HG03108 (cell line): ENCODE measurements around the gene BMPER.

Experiments
- ATAC-seq: cut with Tn5 transposase; IDR thresholded peaks from one replicate; pipeline ENCODE4 v1.9.1; 2021; ENCODE audit warnings: moderate library complexity; ENCODE audit not compliant: unreplicated experiment

The BMPER gene

DNA sequence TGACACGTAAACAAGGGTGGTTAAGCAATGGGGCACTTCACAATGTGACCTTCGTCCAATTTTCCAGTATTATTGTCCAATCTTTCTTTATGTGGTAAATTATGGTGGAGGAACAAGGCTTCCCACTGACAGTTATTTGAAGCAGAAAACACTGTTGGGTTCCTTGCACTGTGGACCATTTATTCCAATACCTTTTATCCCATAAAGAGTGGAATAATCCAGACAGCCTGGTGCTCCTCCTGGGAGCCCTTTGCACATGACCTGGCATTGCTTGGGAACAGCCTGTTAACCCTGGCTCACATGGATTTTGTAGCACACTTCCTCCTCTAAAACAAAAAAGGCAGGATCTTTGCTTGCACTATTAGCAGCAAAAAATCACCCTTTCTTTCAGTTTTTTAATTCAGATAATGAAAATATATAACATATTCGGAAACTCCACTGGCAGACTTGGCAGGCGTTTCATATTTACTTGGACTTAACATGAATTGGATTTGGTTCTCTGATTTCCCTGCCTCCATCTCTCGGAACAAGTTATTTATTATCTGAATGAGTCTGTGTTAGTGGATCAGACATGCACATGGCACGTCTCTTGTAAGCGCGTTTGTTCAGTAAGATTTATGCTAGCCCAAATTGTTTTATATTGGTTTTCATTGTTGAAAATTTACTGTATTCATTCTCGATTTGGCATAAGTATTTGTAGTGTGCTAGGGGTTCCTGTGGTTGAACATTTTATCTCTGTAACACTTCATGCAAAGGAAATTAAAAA lies 59.3 kb downstream of the BMPER start:
- ATAC-seq: no peak

DNA sequence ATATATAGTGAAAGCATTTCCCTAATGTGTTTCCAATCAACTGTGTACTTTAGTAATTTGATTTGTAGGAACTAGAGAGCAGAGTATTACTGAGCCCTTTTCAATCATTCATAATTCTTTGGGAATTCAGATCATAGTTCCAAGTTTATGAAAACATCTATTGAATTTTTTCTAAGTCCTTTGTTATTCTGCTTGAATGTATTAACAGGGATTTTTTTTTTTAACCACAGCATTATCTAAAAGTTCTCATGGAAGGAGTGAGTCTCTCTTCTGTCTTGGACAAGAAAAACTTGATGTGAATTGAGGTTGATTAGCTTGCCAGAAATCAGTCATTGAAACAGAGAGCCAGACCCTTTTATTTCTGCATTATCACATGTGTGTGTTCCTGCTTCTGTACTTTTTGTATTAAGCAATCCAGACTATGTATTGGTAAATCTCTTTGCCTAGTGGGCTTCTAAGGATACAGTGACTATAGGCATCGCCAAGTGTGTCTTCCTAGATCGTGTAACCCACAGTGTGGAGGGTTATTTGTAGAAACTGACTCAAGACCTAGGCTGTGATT lies 59.9 kb downstream of the BMPER start:
- no peak for ATAC-seq

DNA sequence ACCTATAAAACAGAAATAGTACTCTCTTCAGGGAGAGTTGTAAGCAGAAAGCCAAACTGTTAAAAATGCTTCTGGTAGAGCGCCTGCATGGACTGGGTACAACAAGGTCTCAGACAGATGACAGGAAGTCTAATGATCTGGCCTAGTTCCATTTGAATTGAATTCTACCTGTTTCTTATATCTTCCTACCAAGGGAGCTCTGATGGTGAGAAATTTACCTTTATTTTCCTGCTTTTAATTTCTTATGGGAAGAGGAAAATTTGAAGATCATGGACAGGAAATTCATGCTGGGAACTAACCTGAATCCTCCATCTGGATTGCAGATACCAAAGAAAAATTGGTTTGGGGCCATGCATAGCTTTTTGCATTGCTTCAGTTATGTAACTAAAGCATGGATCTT lies 63.3 kb downstream of the BMPER start:
- ATAC-seq: no peak

DNA sequence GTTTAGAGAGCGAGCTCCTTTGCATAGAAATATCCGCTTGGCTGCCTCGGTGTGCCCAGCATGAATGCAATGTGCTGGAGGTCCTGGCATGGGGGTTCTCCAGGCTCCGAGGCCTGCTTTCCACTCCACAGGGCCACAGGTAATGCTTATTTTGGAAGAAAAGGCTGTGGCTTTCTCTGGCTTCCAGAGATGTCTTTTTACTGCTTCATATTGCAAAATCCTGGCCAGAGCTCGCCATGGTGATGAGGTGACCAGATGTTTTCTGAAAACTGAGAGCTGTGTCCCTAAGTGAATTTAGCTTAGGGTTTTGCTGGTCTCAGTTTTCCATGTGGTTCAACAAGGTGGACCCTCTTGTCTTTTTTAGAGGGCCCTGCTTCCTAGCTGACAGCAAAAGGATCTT lies 65.2 kb downstream of the BMPER start:
- ATAC-seq: no peak

DNA sequence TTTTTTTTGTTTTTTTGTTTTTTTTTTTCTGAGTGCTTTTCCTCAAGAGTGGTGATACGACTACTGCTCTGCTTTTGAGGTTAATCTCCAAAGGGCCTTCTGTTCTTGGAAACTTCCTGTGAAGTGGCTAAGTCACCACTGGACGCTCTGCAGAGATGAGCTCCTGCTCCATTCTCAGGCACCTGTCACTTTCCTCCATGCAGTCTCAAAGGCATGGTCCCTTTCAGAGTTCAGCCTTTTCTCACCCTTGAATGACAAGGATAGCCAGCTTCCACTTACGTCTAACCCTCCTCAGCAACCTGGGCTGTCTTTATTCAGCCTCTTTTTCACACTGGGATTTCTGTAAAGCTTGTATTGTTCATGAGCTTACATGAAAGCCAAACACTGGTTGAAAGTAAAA lies 65.8 kb downstream of the BMPER start:
- ATAC-seq: no peak

DNA sequence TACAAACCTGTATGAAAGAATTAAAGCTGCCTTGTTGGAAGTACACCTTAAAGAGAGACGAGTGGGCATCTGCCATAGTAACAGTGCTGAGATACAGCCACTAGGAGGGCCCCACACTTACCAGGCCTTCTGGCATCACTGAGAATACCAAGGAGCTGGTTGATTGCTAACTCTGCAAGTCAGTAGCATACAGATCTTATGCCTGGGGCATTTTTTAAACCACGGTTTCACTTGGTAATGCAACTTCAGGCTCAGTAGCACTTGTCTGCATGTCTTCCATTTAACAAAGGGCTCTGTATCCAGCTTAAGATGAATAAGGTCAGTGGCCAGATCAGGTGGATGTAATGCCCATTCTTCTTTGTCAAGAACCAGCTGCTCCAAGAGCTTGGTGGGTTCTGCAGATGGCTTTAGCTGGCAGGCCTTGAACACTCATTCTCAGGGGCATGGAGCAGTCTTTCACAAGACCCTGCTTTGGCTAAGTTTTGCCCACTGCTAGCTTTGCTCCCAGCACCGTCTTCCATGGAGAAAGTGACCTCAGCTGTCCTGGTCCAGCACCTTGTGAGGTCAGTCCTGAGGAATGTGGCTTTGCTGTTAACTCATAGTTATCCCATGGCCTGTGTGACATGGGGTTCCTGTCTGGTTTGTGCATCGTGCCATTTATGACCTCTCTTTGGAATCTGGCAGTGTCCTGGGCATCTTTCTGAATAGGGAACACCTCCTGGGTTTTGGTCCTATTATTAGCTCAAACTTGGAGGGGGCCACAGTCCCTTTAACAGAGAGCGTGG lies 68.1 kb downstream of the BMPER start:
- no peak for ATAC-seq

DNA sequence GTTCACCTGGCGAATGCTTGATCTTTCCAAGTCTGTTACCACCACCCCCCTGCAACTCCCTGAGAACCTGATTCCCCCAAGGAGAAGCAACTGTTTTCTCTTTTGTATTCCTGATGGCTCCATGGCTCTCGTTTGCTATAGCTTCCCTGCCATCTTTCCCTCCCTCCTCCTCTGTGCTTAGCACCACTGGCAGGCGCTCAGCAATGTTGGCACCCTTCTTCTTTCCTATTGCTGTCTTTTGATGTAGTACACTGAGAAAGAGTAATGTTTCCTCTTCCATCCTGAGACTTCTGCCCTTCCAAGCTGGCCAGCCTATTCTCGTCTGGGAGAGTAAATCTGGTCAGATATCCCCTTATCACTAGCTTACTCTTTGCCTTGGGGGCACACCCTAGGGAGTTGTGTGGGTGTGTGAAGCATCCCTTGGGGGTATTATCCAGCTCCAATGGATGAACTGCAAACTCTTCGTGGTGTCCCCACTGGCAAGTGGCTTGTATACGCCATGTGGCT lies 74.0 kb downstream of the BMPER start:
- no peak for ATAC-seq

DNA sequence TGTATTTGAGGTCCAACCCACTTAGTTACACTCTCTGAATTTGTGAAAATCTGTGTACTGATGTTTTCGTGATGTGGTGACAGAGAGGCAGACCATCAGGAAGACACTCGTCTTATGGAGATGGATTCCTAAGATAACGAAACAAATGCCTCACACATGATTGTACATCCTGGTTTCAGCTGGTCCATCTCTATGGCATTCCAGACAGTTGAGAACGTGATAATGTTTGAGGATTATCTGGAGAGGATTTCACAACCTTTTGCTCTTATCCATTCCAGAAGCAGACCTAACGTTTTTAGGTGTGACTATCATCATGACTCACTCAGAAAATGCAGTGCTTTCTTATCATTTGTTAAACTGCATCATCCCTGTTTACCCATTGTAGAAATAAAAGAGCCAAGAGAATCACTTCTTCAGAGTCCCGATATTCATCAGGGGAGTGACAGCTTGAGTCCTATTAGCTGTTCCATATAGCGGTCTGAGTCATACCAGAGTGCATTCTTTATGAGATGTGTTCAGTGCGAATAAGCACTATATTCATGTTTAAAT lies 74.5 kb downstream of the BMPER start:
- no peak for ATAC-seq

DNA sequence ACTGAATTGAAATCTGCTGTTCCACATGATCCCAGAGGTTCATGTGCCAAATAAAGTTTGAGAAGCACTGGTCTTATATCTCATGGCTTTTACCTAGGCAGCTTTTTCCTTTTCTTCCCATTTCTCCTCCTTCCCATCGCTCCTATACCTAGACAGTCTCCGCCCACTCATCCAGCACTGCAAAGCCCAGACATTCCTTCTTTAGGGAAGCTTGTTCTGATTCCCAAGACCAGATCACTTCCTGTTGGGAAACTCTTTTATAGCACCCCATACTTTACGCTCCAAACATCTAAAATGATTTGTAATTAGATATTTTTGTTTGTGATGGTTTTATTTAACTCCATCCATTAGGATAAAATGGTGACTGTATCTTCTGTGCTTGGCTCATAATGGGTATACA lies 75.9 kb downstream of the BMPER start:
- ATAC-seq: no peak

DNA sequence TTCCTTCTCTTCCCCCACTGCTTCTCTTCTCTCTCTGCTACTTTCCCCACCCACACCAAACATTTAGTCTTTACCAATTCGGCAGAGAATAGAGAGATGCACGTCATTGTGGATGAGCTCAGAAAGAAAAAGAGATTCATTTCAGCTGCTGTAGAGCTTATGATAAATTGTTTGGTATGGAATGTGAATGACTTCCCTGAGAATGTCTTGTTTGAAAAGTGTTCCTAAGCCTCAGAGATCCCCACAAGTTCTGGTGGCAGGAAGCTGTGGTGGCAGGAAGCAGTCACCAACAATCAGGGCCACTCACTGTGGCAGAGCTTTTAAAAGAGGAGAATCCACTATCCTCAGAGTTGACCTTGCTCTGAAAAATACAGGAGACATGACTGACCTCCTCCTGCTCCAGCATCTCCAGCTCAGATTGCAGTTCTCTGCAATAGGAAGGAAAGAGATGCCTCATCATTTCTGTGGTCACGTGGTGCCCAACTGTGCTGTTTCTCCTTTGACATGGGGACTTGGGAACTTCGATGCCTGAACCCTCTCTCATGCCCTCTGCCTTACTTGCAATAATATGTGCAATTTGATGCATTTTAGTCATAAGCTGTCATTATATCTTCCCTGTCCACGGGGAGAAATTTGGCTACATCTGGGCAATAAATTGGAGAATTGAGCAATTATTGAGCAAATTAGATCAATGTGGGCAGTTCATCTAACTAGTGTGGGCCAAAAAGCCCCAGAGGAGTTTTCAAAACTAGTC lies 76.5 kb downstream of the BMPER start:
- ATAC-seq: no peak

DNA sequence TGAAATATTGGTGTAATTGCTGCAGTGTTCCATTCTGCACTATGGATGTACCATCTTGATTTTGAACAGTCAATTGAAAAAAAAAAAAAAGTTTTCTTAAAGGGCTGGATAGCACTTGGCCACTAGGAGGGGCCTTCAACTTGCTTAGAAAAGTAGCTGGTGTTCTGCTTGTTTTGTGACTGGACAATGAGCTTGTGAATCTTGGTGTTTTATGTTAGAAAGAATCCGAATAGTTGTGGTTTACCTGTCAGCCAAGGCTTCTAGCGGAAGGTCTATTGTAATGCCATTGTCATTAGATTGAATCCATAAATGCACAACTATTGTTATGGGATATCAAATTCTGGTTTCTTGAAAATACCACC lies 77.1 kb downstream of the BMPER start:
- no peak for ATAC-seq

DNA sequence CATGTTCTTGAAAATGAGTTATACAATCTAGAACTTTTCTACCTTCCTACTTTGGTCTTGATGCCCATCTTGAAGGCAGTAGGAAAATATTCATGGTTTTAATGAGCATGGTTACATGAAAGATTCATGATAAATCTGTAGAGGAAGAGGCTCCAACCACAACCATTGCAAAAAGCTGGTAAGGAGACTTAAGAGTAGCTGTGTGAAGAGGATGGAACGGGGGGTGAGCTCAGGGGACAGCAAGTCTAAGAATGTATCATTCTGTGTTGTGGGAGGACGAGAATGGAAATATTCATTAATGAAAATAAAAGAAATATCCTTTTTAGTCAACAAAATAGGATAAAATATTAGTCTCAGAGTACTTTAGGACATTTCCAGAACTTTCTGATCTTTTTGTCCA lies 81.1 kb downstream of the BMPER start:
- no peak for ATAC-seq

DNA sequence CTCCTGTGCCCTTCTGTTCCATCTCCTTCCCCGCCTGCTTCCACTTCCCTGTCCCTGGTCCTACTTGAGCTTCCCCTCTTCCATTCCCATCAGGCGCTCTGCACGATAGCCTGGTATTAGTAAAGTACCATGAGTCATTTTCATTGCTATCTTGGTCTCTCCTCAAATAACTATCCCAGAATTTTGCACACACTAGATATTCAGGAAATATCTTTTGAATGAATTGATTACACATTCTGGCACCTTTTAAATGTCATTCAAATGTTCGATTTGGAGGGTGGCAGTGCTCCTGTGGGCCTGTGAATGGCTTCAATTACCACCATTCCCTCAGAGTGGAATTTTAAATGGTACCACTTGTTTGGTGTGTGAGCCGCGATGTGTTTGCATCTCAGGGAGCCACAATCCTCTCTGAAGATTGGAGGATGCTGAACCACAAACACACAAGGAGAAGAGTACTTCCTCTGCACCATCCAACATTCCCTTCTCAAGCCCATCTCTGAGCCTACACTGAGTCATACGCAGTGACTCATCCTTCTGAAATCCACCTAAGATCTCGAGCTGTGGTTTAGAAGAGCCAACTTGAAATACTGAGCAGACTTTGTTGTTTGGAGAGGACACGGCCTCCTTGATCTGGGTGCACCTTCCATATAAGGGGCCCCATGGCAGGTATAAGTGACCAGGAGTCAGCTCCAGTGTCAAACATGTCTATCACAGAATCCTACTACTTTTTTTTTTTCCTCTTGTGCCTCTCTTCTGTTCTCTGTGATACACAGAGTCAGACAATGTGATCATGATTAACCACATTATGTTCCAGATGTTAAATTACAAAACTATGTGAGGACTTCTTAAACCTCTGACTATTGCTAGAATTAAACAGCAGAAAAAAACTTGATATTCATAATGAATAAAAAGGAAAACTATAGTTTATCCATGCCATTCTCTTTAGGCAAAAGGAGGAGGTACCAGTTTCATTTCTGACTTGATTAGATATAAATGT lies 81.9 kb downstream of the BMPER start:
- no peak for ATAC-seq

DNA sequence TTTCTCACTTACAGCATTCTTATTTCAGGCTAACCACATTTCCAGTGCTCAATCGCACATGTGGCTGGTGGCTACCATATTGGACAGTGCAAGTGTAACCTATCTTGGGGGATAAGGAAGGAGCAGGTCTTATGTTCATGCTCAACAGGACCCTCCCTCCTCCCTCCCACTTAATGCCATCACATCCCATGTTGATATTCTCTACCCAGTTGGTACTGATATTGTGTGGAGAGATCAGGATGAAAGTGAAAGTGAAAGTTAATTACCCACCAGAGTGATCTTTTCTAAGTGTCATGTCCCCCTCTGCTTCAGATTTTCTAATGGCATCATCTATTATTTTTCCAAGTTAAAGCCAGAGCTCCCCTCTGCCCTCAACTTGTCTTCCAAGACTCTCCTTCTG lies 91.6 kb downstream of the BMPER start:
- no peak for ATAC-seq

DNA sequence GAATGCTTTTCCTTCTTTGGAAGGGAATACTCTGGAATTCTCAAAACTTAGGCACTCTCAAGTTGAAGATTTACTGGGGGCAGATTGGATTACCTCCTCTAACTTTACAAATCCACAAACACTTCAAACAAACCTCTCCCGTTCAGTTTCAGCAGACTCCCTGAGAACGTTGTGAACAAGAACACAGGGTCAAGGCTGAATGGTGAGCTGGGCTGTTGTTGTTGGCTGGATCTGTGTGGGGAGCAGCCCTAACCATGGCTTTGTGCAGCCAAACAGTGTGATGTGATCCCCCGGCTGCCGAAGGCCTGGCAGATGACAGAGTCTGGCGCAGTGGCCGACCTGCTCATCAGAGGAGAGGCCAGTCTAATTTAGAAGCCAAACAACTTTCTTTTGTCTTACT lies 93.1 kb downstream of the BMPER start:
- ATAC-seq: no peak

DNA sequence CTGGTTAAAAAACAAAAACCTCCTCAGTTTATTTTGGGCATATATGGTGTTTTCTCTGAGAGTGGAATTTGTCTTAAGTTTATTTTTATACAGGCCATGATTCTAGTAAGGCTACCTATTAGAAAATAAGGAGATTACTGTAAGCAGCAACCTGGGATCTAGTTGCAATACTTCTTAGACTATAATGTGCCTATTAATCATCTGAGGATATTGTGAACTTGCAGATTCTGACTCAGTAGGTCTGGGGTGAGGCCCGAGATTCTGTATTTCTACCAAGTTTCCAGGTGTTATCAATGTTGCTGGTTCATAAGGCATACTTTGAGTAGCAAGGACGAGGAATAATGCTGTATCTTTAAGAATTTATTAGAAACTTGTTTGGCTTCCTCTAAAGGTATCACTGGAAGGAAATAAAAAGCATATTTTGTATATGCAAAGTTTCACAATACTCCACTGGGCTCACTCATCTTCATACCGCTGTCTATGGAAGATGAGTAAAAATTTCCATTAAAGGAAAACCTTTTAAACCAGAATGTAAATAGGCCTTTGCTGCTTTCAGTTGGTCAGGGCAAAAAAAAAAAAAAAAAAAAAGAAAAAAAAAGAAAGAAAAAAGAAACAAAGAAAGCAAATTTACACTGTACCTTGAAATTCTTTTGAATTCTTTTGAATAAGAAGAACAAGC lies 105.8 kb downstream of the BMPER start:
- ATAC-seq: no peak

DNA sequence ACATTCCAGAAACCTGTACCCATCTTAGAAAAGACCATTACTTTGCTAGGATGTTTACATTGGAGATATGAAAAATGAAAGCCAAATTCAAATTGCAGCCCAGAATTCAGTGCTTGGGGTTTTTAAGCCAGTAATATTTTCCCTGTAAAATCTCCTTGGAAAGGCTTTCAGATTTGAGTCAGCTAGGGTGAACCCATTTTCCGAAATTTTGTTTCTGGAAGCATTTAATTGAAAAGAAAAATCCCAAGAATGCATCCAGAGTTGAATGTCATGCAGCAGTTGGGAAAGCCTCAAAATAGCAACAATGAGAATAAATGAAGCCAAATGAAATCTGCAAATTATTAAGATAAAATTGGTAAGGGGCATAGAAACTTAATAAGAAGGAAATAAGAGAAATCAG lies 106.4 kb downstream of the BMPER start:
- ATAC-seq: no peak

DNA sequence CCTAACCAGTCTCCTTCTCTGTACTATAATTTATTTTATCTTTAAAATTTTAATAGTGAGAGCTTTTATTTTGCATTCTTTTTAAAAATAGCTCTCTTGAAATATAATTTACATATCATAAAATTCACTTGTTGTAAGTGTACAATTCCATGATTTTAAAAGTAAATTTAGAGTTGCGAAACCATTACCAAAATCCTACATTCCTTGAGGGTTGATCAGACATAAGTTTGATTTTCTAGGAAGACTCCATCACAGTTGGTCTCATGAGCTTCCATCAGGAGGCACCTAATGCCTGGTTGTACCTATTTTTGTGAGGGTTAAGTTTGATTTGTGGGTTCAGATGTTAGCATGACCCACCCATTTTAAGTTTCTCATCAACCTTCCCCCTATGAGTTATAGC lies 108.1 kb downstream of the BMPER start:
- ATAC-seq: no peak

DNA sequence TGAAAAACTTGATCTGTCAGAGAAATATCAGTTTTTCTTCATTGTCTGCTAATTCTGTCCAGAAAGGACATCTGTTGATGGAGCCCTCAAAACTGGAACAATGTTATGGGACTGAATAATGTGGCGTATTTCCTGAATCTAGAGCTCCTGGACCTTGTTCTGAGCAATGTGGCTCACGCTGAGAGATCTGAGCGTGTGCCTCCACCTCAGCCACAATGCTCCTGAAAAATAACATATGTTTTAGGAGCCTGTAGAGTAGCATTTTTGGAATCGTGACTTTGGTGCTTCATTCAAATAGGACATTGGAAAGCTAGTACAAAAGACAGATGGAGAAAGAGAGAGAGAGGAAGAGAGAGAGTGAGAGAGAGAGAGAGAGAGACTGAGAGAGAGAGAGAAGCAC lies 110.3 kb downstream of the BMPER start:
- no peak for ATAC-seq
